Measurements from ENCODE around the gene CD164. TPM values are rescaled to one million over a fixed set of nuclear protein-coding genes. Genes with fewer than 3 reads are reported as not detected.

Gene CD164
- total and polyA plus RNA-seq, 2 of the 4 experiments (the other 2 are of a cell fraction): 146 to 150 TPM

DNA sequence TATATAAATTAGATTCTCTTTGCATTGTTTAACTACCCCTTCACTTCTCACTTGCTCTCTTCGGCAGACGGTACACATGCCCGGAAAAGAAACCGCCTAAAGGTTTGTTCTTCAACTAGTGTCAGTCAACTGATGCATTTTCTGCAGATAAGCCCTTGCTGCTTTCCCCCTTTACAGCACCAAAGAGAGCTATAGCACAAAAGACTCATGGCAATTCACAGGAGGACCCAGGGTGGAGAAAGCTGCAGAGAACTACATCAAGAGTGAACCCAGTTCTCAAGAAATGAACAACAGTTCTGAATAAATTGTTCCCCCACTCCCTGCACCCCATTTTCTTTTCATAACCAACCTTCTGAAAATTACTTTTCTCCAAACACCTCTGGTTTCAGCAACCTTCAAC lies 8.9 kb downstream of the CD164 start:
- no peak overlapping the region for H2BK15ac ChIP-seq (ENCODE audit: low read depth, low read length)
- in situ Hi-C loops (cut with MboI; ENCODE audit: low sequenced_read_pairs): no loop called here
- no peak overlapping the region for H4K8ac ChIP-seq (ENCODE audit: low read depth in 2 of 2, low read length in 2 of 2)
- DNase-seq: no peak
- no peak overlapping the region for H2AK5ac ChIP-seq (ENCODE audit: low read depth, low read length)
- H2BK20ac ChIP-seq (ENCODE audit: low read depth, low read length): no peak overlapping the region
- no peak overlapping the region for H4K5ac ChIP-seq (ENCODE audit: low read depth, low read length)
- no peak overlapping the region for H2AFZ ChIP-seq (replicated peaks; ENCODE audit: low read length, poor library complexity)
- TF ChIP-seq, protein P1, sequence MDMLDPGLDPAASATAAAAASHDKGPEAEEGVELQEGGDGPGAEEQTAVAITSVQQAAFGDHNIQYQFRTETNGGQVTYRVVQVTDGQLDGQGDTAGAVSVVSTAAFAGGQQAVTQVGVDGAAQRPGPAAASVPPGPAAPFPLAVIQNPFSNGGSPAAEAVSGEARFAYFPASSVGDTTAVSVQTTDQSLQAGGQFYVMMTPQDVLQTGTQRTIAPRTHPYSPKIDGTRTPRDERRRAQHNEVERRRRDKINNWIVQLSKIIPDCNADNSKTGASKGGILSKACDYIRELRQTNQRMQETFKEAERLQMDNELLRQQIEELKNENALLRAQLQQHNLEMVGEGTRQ (IDR thresholded peaks at IDR 0.05; ENCODE audit: low read depth, low read length): no peak
- TF ChIP-seq RAD21 (IDR thresholded peaks at IDR 0.05; ENCODE audit: low read length) (no peak), MAFK (IDR thresholded peaks at IDR 0.05; ENCODE audit: low read depth, low read length) (no peak), CEBPB (IDR thresholded peaks at IDR 0.05; ENCODE audit: low read depth, low read length) (no peak), POLR2A (IDR thresholded peaks at IDR 0.05; ENCODE audit: low read depth, low read length) (no peak), RFX5 (IDR thresholded peaks at IDR 0.05; ENCODE audit: low read depth, low read length) (no peak), NFE2L2 (IDR thresholded peaks at IDR 0.05; ENCODE audit: low read depth, low read length) (no peak), RCOR1 (IDR thresholded peaks at IDR 0.05; ENCODE audit: insufficient replicate concordance, low read length) (no peak), CHD1 (IDR thresholded peaks at IDR 0.05; ENCODE audit: low read depth, low read length) (no peak), FOS (IDR thresholded peaks at IDR 0.05; ENCODE audit: low read depth, low read length) (no peak), BHLHE40 (IDR thresholded peaks at IDR 0.05; ENCODE audit: low read depth, low read length) (no peak), SMC3 (IDR thresholded peaks at IDR 0.05; ENCODE audit: low read depth, low read length) (no peak), MAZ (IDR thresholded peaks at IDR 0.05; ENCODE audit: borderline replicate concordance, low read depth, low read length) (no peak), MXI1 (IDR thresholded peaks at IDR 0.05; ENCODE audit: borderline replicate concordance, low read depth, low read length) (no peak)
- TF ChIP-seq, protein P2, sequence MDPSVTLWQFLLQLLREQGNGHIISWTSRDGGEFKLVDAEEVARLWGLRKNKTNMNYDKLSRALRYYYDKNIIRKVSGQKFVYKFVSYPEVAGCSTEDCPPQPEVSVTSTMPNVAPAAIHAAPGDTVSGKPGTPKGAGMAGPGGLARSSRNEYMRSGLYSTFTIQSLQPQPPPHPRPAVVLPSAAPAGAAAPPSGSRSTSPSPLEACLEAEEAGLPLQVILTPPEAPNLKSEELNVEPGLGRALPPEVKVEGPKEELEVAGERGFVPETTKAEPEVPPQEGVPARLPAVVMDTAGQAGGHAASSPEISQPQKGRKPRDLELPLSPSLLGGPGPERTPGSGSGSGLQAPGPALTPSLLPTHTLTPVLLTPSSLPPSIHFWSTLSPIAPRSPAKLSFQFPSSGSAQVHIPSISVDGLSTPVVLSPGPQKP (IDR thresholded peaks at IDR 0.05; ENCODE audit: borderline replicate concordance, low read depth, low read length): no peak
- TF ChIP-seq, protein P3, sequence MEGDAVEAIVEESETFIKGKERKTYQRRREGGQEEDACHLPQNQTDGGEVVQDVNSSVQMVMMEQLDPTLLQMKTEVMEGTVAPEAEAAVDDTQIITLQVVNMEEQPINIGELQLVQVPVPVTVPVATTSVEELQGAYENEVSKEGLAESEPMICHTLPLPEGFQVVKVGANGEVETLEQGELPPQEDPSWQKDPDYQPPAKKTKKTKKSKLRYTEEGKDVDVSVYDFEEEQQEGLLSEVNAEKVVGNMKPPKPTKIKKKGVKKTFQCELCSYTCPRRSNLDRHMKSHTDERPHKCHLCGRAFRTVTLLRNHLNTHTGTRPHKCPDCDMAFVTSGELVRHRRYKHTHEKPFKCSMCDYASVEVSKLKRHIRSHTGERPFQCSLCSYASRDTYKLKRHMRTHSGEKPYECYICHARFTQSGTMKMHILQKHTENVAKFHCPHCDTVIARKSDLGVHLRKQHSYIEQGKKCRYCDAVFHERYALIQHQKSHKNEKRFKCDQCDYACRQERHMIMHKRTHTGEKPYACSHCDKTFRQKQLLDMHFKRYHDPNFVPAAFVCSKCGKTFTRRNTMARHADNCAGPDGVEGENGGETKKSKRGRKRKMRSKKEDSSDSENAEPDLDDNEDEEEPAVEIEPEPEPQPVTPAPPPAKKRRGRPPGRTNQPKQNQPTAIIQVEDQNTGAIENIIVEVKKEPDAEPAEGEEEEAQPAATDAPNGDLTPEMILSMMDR (conservative IDR thresholded peaks at IDR 0.05; ENCODE audit: low read depth, low read length): no peak
- ChIA-PET CTCF (no interaction called here), POLR2A (ENCODE audit: unreplicated experiment) (no interaction called here)
- H3K27ac ChIP-seq (ENCODE audit: insufficient read depth, low read length): no peak overlapping the region
- no CpG with 5 or more reads among the region's 4 CpGs for WGBS, 2 experiments (ENCODE audit: extremely low coverage in 2 of 2, insufficient read length in 1 of 2)
- no peak overlapping the region for H3K23ac ChIP-seq (ENCODE audit: low read depth, low read length)
- H3K4me3 ChIP-seq (ENCODE audit: insufficient read depth, low read depth, low read length): no peak overlapping the region
- H3K9me3 ChIP-seq (ENCODE audit: control insufficient read depth, insufficient read depth, low read length): no peaks in the 10 kb centered on the region
- H3K27me3 ChIP-seq (ENCODE audit: control insufficient read depth, insufficient read depth, low read length): no peaks in the 10 kb centered on the region
- H3K4me1 ChIP-seq (ENCODE audit: control insufficient read depth, insufficient read depth, low read length): no peaks in the 10 kb centered on the region
- H3K79me1 ChIP-seq (ENCODE audit: low read depth in 1 of 2, low read length in 2 of 2): peaks cover 21 to 57% of the 10 kb centered on the region in 2 experiments
- H2BK120ac ChIP-seq (ENCODE audit: low read depth, low read length): no peak overlapping the region
- intact Hi-C loops (cut with micrococcal nuclease): no loop called here
- no peak overlapping the region for H4K91ac ChIP-seq (ENCODE audit: insufficient read depth, low read depth, low read length)
- H3K9ac ChIP-seq (ENCODE audit: low read depth, low read length): no peak overlapping the region
- H3K14ac ChIP-seq (replicated peaks; ENCODE audit: low read depth, low read length): no peak overlapping the region
- no TSS peak for BruUV-seq (replicated peaks)
- no peak overlapping the region for H3K56ac ChIP-seq (ENCODE audit: extremely low read depth, insufficient read depth, low read length)
- H3K4ac ChIP-seq (ENCODE audit: low read depth, low read length): no peak overlapping the region
- H2BK5ac ChIP-seq (ENCODE audit: low read depth, low read length, poor library complexity, severe bottlenecking): no peak overlapping the region
- peaks cover 41% of the 10 kb centered on the region for H3K36me3 ChIP-seq (ENCODE audit: control insufficient read depth, insufficient read depth, low read length)
- peaks cover 16% of the 10 kb centered on the region for H4K20me1 ChIP-seq (ENCODE audit: insufficient read depth, low read length)
- H3K18ac ChIP-seq (ENCODE audit: low read depth, low read length): no peak overlapping the region
- H3K4me2 ChIP-seq (ENCODE audit: low read depth, low read length): no peak overlapping the region
- H2AK9ac ChIP-seq (replicated peaks; ENCODE audit: low read depth, low read length, poor library complexity): no peak overlapping the region
- dilution Hi-C loops (cut with HindIII; ENCODE audit: low sequenced_read_pairs, unreplicated experiment): no loop called here
- peaks cover 5% of the 10 kb centered on the region; the same call in 1 of the 2 replicates for H3K9me1 ChIP-seq (ENCODE audit: insufficient read depth, low read length)
- ATAC-seq (ENCODE audit: low read depth): no peak
